ENCODE results near the gene KCNAB1. TPM values are rescaled to one million over a fixed set of nuclear protein-coding genes. Genes with fewer than 3 reads are reported as not detected.

KCNAB1 gene
- total RNA-seq, 3 donors from 2014 or later (not counting 1 experiment from before 2014, with no cell fraction given) = not detected

GRCh38 chr3:156303001-156303707 lies 182.8 kb downstream of the KCNAB1 start:
- H3K4me1 ChIP-seq (ENCODE audit: control insufficient read depth, insufficient read depth, low read length) = no peaks in the 10 kb centered on the region
- intact Hi-C loops (cut with micrococcal nuclease) = no loop called here
- no peak overlapping the region for H3K4me3 ChIP-seq (ENCODE audit: low read length)
- Mint-ChIP-seq H3K27ac (no peak overlapping the region), H3K27me3 (ENCODE audit: low read depth in 2 of 2) (peaks cover 8 to 10% of the 10 kb centered on the region in 2 donors), H3K4me1 (no peaks in the 10 kb centered on the region), H3K9me3 (no peaks in the 10 kb centered on the region), H3K4me3 (no peak overlapping the region), H3K36me3 (no peaks in the 10 kb centered on the region)
- H3K27ac ChIP-seq (ENCODE audit: low read length) = no peak overlapping the region
- no peaks in the 10 kb centered on the region for H3K9me3 ChIP-seq (ENCODE audit: control insufficient read depth, insufficient read depth, low read length)
- ATAC-seq = no peak
- no peak for TF ChIP-seq CTCF (IDR thresholded peaks at IDR 0.05)
- no CpG with 5 or more reads among the region's 1 CpG for WGBS (ENCODE audit: insufficient coverage)
- no peaks in the 10 kb centered on the region for H3K36me3 ChIP-seq (ENCODE audit: control insufficient read depth, insufficient read depth, low read length)
- no peak for DNase-seq
- H3K27me3 ChIP-seq (ENCODE audit: control insufficient read depth, insufficient read depth, low read length) = no peaks in the 10 kb centered on the region

DNA sequence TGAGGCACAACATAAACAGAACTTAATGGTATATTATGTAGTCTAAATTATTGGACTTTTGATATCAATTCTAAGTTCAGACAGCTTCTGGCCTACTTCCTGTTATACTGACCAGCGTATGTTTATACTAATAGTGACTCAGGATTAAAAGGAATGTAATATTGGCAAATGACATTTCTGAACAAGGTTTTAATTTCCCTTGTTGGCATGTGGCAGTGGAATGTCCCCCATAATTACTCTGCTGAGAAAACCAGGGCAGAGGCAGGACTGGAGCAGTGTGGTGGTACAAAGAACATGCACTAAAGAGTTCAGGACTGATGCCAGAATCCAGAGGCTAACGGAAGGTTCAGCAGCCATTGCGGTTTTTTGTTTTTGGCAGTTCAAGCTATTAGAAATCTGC lies 184.0 kb downstream of the KCNAB1 start:
- H3K27ac Mint-ChIP-seq = no peak overlapping the region
- no peaks in the 10 kb centered on the region for H3K9me3 Mint-ChIP-seq
- H3K36me3 Mint-ChIP-seq = no peaks in the 10 kb centered on the region

DNA sequence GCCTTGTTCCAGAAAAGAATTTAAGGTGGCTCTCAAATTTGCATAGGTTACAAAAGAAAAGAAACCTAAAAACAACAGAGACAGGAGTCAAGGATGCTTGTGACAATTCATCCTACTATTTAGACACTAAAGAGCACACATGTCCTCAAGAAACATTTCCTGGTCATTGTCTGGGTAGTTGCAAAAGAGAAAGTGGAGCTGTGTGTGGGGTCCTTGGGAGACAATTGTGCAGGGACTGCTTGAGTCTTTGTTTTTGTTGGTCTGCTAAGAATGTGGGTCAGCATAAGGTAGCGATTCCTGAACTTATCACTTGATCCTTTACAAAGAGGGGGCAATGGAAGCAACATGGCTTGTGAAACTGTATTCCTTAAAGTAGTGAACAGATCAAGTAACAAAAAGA lies 185.3 kb downstream of the KCNAB1 start:
- TF ChIP-seq CTCF (IDR thresholded peaks at IDR 0.05) = no peak
- Histone ChIP-seq H3K4me3 (ENCODE audit: low read length) (no peak overlapping the region), H3K4me1 (ENCODE audit: control insufficient read depth, insufficient read depth, low read length) (no peaks in the 10 kb centered on the region), H3K27ac (ENCODE audit: low read length) (no peak overlapping the region), H3K36me3 (ENCODE audit: control insufficient read depth, insufficient read depth, low read length) (no peaks in the 10 kb centered on the region), H3K27me3 (ENCODE audit: control insufficient read depth, insufficient read depth, low read length) (no peaks in the 10 kb centered on the region), H3K9me3 (ENCODE audit: control insufficient read depth, insufficient read depth, low read length) (no peaks in the 10 kb centered on the region)
- Mint-ChIP-seq H3K9me3 (no peaks in the 10 kb centered on the region), H3K4me1 (no peaks in the 10 kb centered on the region), H3K27ac (no peak overlapping the region), H3K4me3 (no peak overlapping the region), H3K27me3 (ENCODE audit: low read depth in 2 of 2) (peaks cover 8 to 10% of the 10 kb centered on the region in 2 donors), H3K36me3 (no peaks in the 10 kb centered on the region)
- intact Hi-C loops (cut with micrococcal nuclease) = no loop called here
- DNase-seq (no peak), ATAC-seq (no peak)
- WGBS (ENCODE audit: insufficient coverage) = 92% methylated on average over 1 of the region's 1 CpG

More for the DNA sequence above, 184.0 kb downstream of the KCNAB1 start:
- intact Hi-C loops (cut with micrococcal nuclease) = no loop called here
- Histone ChIP-seq H3K9me3 (ENCODE audit: control insufficient read depth, insufficient read depth, low read length) (no peaks in the 10 kb centered on the region), H3K36me3 (ENCODE audit: control insufficient read depth, insufficient read depth, low read length) (no peaks in the 10 kb centered on the region), H3K27ac (ENCODE audit: low read length) (no peak overlapping the region), H3K4me1 (ENCODE audit: control insufficient read depth, insufficient read depth, low read length) (no peaks in the 10 kb centered on the region), H3K4me3 (ENCODE audit: low read length) (no peak overlapping the region), H3K27me3 (ENCODE audit: control insufficient read depth, insufficient read depth, low read length) (no peaks in the 10 kb centered on the region)
- 98% methylated on average over 3 of the region's 3 CpGs for WGBS (ENCODE audit: insufficient coverage)
- H3K27me3 Mint-ChIP-seq (ENCODE audit: low read depth in 2 of 2) = peaks cover 8 to 10% of the 10 kb centered on the region in 2 donors
- ATAC-seq (no peak), DNase-seq (no peak)
- TF ChIP-seq CTCF (IDR thresholded peaks at IDR 0.05) = no peak
- H3K4me3 Mint-ChIP-seq = no peak overlapping the region
- no peaks in the 10 kb centered on the region for H3K4me1 Mint-ChIP-seq

DNA sequence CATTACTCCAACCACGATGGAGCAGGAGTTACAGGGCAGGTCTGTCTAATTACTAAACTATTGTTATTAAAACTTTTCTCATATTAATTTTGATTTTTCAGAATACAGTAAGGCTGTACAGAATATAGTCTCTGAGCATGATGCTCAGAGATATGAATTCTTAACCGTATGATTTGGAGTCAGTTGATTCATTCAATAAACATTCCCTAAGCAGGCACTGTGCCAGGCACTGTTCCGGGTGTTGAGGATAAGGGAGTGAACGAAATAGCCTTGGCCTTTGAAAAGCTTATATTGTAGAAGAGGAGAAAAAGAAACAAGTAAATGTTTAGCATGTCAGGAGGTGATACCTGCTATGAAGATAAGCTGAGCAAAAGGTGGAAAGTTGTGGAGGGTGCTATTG lies 187.3 kb downstream of the KCNAB1 start:
- Histone ChIP-seq H3K27ac (ENCODE audit: low read length) (no peak overlapping the region), H3K4me3 (ENCODE audit: low read length) (no peak overlapping the region), H3K27me3 (ENCODE audit: control insufficient read depth, insufficient read depth, low read length) (no peaks in the 10 kb centered on the region), H3K9me3 (ENCODE audit: control insufficient read depth, insufficient read depth, low read length) (no peaks in the 10 kb centered on the region), H3K36me3 (ENCODE audit: control insufficient read depth, insufficient read depth, low read length) (no peaks in the 10 kb centered on the region), H3K4me1 (ENCODE audit: control insufficient read depth, insufficient read depth, low read length) (no peaks in the 10 kb centered on the region)
- whole genome bisulfite sequencing (ENCODE audit: insufficient coverage) = 87% methylated on average over 2 of the region's 4 CpGs
- TF ChIP-seq CTCF (IDR thresholded peaks at IDR 0.05) = no peak
- ATAC-seq (no peak), DNase-seq (no peak)
- H3K4me3 Mint-ChIP-seq = no peak overlapping the region
- H3K27me3 Mint-ChIP-seq (ENCODE audit: low read depth in 2 of 2) = peaks cover 8 to 9% of the 10 kb centered on the region in 2 donors
- H3K9me3 Mint-ChIP-seq = peaks cover 0 to 2% of the 10 kb centered on the region in 2 donors
- H3K27ac Mint-ChIP-seq = no peak overlapping the region
- intact Hi-C loops (cut with micrococcal nuclease) = no loop called here
- no peaks in the 10 kb centered on the region for H3K4me1 Mint-ChIP-seq
- H3K36me3 Mint-ChIP-seq = no peaks in the 10 kb centered on the region

Data from natural killer cell (primary cell).